Right hindlimb (tissue), 1 donor: Measurements from ENCODE around the gene CFAP97D1.
"Not testable (repeated sequence)": the region's sequence is repeated elsewhere in the genome, so short reads cannot be mapped to it uniquely, and the experiment has no call there.

Experiments
- DNase-seq: peaks from one replicate; pipeline ENCODE4 v3.0.0-alpha.2; 2018

The CFAP97D1 gene

DNA sequence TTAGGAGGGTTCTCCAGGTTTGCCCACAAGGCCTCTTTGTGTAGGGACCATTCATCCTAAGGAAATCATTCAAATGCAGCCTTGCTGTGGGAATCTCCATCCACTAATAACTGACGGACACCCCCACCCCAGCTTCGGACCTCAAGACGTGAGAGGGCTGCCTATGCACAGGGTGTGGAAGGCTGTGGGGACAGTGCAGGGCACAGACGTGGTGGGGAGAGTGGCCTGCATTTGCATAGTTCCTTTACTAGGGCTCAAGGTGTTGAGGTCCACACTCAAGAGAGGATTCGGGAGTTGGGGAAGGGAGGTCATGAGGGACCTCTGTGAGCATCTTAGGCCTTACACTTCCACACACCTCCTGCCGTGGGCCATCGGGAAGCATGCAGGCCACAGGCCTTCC, 11.3 kb upstream of the CFAP97D1 start:
- no peak for DNase-seq

DNA sequence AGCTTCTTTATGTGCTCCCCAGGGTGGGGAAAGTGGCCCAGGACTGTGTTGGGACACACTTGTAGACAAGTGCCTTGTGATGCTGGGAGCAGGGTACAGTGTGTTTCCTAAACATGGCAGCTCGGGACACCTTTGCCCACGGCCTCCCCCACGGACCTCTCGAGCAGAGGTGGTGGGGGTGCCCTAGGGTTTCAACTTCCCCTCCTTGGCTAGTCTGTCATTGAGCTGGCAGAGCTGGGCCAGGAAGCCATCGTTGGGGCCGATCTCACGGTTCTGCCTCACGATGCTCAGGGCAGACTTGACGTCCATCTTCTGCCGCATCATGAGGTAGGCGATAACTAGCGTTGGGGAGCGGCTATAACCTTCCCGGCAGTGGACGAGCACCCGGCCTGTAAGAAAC, 10.8 kb upstream of the CFAP97D1 start:
- DNase-seq = no peak

DNA sequence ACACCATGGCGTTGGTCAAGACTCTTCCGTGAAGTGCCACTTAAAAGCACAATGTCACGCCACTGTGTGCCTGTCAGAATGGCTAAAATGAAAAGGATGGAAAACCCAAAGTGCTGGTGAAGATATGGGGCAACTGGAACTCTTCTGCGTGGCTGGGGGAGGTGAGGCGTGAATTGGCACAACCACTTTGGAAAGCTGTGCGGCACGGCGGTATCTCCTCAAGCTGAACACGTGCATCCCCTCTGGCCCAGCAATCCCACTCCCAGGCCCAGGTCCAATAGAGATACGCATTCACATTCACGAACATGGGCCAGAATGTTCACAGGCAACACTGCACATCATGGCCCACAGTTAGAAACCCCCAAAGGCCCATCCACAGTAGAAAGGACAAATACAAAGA, 10.4 kb upstream of the CFAP97D1 start:
- DNase-seq = no peak

GRCh38 chr17:43770957-43771356, 9.3 kb upstream of the CFAP97D1 start:
- no peak for DNase-seq

DNA sequence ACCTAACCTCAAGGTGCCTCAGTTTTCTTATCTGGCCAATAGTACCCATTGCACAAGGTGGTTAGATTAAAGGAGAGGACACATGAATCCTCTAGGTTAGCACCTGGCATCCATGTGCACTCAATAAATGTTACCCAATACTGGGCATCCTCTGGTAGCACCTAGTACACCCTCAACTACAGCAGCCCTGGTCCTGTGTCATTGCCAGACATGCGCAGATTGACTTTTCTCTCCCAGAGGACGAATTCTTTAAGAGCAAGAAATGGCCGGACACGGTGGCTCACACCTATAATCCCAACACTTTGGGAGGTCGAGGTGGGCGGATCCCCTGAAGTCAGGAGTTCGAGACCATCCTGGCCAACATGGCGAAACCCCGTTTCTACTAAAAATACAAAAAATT, 8.8 kb upstream of the CFAP97D1 start:
- no peak for DNase-seq

DNA sequence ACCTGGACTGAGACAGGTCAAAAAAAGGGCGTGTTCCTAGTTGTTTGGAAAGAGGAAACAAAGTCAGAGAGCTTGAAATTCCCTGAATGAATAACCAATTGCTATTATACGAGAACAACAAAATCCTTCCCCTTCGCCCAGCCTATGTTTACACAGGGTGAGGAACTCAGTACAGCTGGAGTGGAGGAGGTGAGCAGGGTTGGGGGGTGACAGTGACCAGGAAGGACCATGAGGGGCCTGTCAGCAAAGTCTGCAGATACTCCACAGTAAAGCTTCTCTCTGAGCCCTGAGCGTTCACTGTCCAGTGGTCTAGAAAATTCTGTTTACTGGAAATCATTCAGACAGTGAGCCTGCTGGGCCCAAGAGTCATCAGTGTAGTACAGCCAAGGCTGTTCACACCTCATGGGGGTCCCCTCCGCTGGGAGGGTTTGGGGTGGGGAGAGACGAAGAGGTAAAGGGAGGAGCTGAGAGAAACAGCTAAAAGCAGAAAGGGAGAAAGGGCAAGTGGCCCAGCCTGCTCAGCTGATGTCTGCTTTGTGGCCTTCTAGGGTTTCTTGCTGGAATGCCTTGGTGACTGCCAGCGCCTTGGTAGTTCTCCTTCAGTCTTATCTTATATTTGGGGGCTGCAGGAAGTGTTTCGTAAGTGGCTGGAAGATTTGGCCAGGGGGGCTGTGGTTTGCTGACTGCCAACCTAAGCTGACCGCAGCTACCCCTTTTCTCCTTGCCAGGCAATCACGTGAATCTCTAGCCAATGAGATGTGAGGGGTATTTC, 7.2 kb upstream of the CFAP97D1 start:
- DNase-seq = no peak

DNA sequence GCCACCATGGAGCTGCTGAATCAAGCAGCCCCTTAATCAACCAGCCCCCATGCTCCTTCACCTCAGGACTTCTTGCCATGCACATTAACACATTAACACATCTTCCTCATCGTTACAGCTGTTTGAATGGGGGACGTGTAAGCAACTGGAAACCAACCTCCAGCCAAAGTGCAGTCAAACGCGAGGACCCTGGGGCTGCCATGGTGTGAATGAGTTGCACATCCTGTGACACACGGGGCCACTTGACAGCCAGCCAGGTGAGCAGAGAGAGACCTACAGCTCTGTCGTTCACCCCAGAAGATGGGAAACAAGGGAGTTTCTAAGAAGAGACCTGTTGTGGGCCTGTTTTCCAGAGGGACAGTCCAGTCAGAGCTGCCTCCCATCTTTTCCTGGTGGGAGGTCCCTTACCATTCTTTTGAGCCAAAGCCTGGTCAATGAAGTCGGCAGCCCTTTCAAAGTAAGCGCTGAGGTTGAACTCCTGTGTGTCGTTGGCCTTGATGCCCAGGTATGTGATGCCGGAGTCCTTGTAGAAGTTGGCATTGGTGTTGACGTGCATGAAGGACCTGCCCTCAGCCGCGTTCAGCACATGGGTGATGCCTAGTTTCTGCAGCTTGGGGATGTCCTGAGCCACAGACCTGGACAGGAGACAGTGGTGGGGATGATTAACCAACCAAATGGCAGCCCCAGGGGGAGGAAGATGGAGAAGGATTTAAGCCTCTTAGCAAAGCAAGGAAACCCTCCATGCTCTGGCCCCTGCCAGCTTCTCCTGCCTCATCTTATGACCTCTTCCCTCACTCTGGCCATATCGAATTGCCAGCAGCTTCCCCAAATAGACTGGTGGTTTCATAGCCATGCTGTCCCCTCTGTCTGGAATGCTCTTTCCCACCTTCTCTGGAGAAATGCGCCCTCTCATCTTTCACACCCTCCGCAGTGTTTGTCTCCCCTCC, 5.7 kb upstream of the CFAP97D1 start:
- DNase-seq = no peak

DNA sequence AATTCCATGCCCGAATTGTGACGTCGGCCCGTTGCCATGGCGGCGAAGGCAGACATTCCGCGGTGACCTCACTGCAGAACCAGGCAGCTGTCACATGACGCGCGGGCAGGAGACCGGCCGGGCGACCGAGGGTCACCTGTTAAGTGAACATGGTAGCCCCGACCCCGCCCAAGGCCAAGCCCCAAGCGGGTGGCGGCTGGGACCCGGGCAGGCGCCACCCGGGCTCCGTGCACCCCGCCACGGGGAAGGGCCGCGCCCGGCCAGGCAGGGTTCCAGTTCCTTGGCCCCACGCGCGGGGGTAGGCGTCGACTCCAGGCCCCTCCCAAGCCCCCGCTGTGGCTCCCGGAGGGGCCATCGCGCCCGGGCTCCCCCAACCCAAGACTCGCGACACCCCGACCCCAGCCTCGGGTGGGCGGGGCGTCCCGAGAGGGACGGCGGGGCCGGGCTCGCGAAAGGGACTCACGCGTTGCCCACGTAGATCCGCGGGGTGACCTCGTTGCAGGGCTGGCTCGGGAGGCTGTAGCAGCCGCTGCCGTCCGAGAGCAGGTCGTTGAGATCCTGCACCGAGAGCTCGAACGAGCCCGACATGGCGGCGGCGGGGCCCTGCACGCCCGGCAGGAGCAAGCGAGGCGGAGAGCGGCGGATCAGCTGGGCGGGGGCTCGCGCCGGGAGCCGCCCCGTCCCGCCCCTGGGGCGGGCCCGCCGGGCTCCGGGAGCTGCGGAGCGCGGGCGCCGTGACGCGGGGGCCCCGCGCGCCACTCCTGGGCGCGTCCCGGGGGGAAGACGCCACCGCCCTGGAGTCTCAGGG, 1.7 kb upstream of the CFAP97D1 start, which contains the start of gene DUSP3:
DUSP3 (minus strand) TSS at position 641 of the 808 bp plus-strand sequence; CDS start at position 588, 53 bp downstream.
- peak; percentile 94 for DNase-seq

GRCh38 chr17:43779145-43780125, 800 bp upstream of the CFAP97D1 start:
- no peak for DNase-seq

- no peak for DNase-seq
These were observed 2.9 kb downstream of the CFAP97D1 start for GRCh38 chr17:43782913-43783680.

DNA sequence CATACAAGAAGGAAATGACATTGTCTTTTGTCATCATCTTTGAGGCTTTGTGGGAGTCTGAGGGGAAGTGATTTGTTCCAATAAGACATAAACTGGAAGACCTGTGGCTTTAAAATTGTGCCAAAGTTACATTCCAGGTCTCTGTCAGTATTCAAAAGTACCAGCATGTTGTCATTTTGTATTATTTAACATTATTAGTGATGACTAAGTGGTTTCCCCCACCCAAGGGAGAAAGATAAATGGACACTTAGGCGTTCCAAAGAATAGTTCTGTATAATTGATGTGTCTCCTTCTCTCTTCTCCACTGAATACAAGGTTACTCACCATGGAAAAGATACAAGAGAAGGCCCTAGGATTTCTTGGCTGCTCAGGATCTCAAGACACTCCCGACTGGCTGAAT, 3.8 kb downstream of the CFAP97D1 start:
- DNase-seq = no peak

DNA sequence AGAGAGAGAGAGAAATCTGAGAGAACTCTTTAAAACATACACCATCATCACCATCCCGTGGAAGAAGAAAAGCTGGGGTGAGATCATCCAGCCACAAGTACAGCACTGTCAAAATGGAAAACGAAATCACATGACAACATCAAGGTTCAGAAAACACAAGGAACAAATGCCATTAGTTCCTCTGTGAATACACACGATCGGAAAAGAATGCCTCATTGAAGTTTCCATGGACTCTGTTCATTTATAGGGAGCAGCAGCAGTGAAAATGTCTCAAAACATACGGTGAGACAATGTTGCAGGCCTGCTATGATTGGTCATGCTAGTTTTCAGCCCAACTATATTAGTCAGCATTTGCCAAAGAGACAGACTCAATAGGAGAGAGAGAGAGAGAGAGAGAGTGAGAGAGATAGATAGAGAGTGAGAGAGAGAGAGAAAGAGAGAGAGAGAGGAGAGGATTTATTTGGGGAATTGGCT, 4.4 kb downstream of the CFAP97D1 start:
- DNase-seq = no peak

- DNase-seq = no peak
These were observed 7.5 kb downstream of the CFAP97D1 start for GRCh38 chr17:43787728-43788127.

DNA sequence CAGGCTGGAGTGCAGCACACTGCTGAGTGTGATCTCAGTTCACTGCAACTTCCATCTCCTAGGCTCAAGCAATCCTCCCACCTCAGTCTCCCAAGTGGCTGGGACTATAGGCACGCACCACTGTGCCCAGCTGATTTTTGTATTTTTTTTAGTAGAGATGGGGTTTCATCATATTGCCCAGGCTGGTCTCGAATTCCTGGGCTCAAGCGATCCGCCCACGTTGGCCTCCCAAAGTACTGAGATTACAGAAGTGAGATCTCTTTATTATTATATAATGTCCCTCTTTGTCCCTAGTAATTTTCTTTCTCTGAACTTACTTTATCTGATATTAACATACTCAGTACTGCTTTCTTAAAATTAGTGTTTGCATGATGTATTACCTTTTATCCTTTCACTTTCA, 8.3 kb downstream of the CFAP97D1 start:
- DNase-seq = no peak

DNA sequence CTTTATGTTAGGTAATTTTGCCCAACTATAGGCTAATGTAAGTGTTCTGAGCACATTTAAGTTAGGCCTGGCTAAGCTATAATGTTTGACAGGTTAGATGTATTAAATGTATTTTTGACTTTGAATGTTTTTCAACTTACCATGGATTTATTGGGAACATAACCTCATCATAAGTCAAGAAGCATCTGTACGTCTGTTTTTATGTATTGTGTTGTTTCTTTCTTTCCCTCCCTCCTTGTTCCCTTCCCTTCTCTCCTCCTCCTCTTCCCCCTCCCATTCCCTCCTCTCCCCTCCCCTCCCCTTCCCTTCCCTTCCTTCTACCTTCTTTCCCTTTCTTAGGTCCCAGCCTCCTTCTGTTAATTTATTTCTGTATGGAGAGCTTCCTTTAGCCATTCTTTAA, 9.2 kb downstream of the CFAP97D1 start:
- no peak for DNase-seq

GRCh38 chr17:43790311-43790940, 10.2 kb downstream of the CFAP97D1 start:
- no peak for DNase-seq

- DNase-seq = no peak
These were observed 11.4 kb downstream of the CFAP97D1 start for GRCh38 chr17:43791589-43791988.

DNA sequence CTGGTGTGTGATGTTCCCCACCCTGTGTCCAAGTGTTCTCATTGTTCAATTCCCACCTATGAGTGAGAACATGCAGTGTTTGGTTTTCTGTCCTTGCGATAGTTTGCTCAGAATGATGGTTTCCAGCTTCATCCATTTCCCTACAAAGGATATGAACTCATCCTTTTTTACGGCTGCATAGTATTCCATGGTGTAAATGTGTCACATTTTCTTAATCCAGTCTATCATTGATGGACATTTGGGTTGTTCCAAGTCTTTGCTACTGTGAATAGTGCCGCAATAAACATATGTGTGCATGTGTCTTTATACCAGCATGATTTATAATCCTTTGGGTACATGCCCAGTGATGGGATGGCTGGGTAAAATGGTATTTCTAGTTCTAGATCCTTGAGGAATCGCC, 12.4 kb downstream of the CFAP97D1 start:
- not testable (repeated sequence) for DNase-seq

DNA sequence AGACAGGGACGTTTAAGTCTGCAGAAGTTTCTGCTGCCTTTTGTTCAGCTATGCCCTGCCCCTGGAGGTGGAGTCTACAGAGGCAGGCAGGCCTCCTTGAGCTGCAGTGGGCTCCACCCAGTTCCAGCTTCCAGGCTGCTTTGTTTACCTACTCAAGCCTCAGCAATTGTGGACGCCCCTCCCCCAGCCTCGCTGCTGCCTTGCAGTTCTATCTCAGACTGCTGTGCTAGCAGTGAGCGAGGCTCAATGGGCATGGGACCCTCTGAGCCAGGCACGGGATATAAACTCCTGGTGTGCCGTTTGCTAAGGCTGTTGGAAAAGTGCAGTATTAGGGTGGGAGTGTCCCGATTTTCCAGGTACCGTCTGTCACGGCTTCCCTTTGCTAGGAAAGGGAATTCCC, 17.8 kb downstream of the CFAP97D1 start:
- DNase-seq = not testable (repeated sequence)

- DNase-seq = no peak
These were observed 18.8 kb downstream of the CFAP97D1 start for GRCh38 chr17:43799047-43799446.
